Gastroesophageal sphincter (tissue), 4 donors: ENCODE results near the gene WNT1. TPM values are rescaled to one million over a fixed set of nuclear protein-coding genes. Genes with fewer than 3 reads are reported as not detected.
A peak's percentile ranks its signal among the peaks of the same experiment; 100 is the strongest.

Experiments used
- ATAC-seq: fragments of 150-250 bp; one replicate; pipeline ENCODE4 v1.9.1; 2016; ENCODE audit warnings: mild to moderate bottlenecking, moderate library complexity
- H3K27ac ChIP-seq, 4 donors: fragments of 200-600 bp; sonication (generic) in 3 of 4; 1 replicate in 3 of 4; 2 replicates in 1 of 4; pipeline ENCODE4 v1.5.1; 2016 to 2019
- H3K27me3 ChIP-seq: fragments of 200-600 bp; sonication (generic); one replicate; pipeline ENCODE4 v1.5.1; 2019
- H3K36me3 ChIP-seq, 2 donors: fragments of 200-600 bp; sonication (generic); one replicate each; pipeline ENCODE4 v1.5.1; 2019; ENCODE audit warnings: control low read depth in 1 of 2
- H3K4me1 ChIP-seq, 3 donors: fragments of 200-600 bp; sonication (generic); 1 replicate in 2 of 3; 2 replicates in 1 of 3; pipeline ENCODE4 v1.5.1; 2016 to 2019; ENCODE audit warnings: control low read depth in 2 of 3
- H3K4me3 ChIP-seq, 2 donors: fragments of 200-600 bp; sonication (generic); one replicate each; pipeline ENCODE4 v1.5.1; 2019; ENCODE audit warnings: mild to moderate bottlenecking in 1 of 2, moderate library complexity in 1 of 2
- H3K9me3 ChIP-seq, 3 donors: fragments of 200-600 bp; sonication (generic); one replicate each; pipeline ENCODE4 v1.5.1; 2017 to 2019; ENCODE audit warnings: control low read depth in 2 of 3
- CTCF ChIP-seq, 4 experiments: fragments of 200-600 bp in 2 of 4; fragments of 450-650 bp in 2 of 4; sonication (generic) in 1 of 4; IDR thresholded peaks; one replicate each; pipeline ENCODE4 v1.5.1; 2017 to 2019; ENCODE audit warnings: antibody characterized with exemption in 4 of 4, mild to moderate bottlenecking in 2 of 4, moderate library complexity in 2 of 4
- EP300 ChIP-seq: sonication (generic); formaldehyde crosslinking; IDR thresholded peaks from one replicate; pipeline ENCODE4 v1.6.1; 2017; ENCODE audit warnings: antibody characterized with exemption, mild to moderate bottlenecking
- POLR2A ChIP-seq, 2 donors: fragments of 450-650 bp; IDR thresholded peaks; one replicate each; pipeline ENCODE4 v1.6.1; 2017; ENCODE audit warnings: antibody characterized with exemption in 2 of 2, mild to moderate bottlenecking in 2 of 2, moderate library complexity in 1 of 2
- POLR2AphosphoS5 ChIP-seq: sonication (generic); formaldehyde crosslinking; IDR thresholded peaks from one replicate; pipeline ENCODE4 v1.6.1; 2017; ENCODE audit warnings: antibody characterized with exemption
- WGBS, 2 donors: methylation state at CpG; one replicate each; pipeline ENCODE4 v1.1.5; 2018; ENCODE audit warnings: low coverage in 1 of 2; 5-methylcytosine and 5-hydroxymethylcytosine counted together
- total RNA-seq, 4 donors: library from RNA; depleted of rRNA; stranded (reverse); fragments of >200 nt; gene quantifications; one replicate each; pipeline ENCODE4 v1.1.0, GENCODE V29; 2016

WNT1 gene
- total RNA-seq, 4 donors from 2014 or later, result not detected

GRCh38 chr12:48996794-48997718 is 18.9 kb downstream of the WNT1 start:
- no peak for TF ChIP-seq POLR2A (IDR thresholded peaks at IDR 0.05)
- TF ChIP-seq CTCF (IDR thresholded peaks at IDR 0.05), result peak in 3 of 4 experiments; percentile 56 to 81 (median 70)
- peak overlapping the region in 1 of 2 donors; percentile 53 for H3K4me3 ChIP-seq
- peaks cover 98% of the 10 kb centered on the region for H3K27me3 ChIP-seq
- H3K9me3 ChIP-seq, result no peaks in the 10 kb centered on the region
- peak; percentile 75 for ATAC-seq
- H3K27ac ChIP-seq, result peak overlapping the region in 1 of 4 donors; percentile 54
- peaks cover 5 to 51% (median 38%) of the 10 kb centered on the region in 3 donors for H3K4me1 ChIP-seq
- WGBS, 2 donors, result 14 to 28% methylated on average over 5 to 9 of the region's 71 CpGs
- peaks cover 0 to 20% of the 10 kb centered on the region in 2 donors for H3K36me3 ChIP-seq

- H3K27ac ChIP-seq, result no peak overlapping the region
- H3K36me3 ChIP-seq, result peaks cover 0 to 29% of the 10 kb centered on the region in 2 donors
- TF ChIP-seq CTCF (IDR thresholded peaks at IDR 0.05), result no peak
- no peak for TF ChIP-seq POLR2A (IDR thresholded peaks at IDR 0.05)
- TF ChIP-seq POLR2AphosphoS5, result no peak
- no peak for TF ChIP-seq EP300
- H3K9me3 ChIP-seq, result no peaks in the 10 kb centered on the region
- 0% methylated on average over 2 of the region's 57 CpGs; no CpG with 5 or more reads in 1 of the 2 donors for WGBS, 2 donors
- ATAC-seq, result no peak
- H3K4me1 ChIP-seq, result peaks cover 5 to 51% (median 38%) of the 10 kb centered on the region in 3 donors
- peak overlapping the region; percentile 8 to 53 for H3K4me3 ChIP-seq
- H3K27me3 ChIP-seq, result peaks cover 98% of the 10 kb centered on the region
Observed at GRCh38 chr12:48997719-48998496, 19.8 kb downstream of the WNT1 start.

GRCh38 chr12:48998497-48999353 is 20.6 kb downstream of the WNT1 start:
- no peak for ATAC-seq
- TF ChIP-seq CTCF (IDR thresholded peaks at IDR 0.05) (no peak), EP300 (no peak), POLR2A (IDR thresholded peaks at IDR 0.05) (no peak), POLR2AphosphoS5 (no peak)
- H3K4me1 ChIP-seq, result peaks cover 5 to 51% (median 38%) of the 10 kb centered on the region in 3 donors
- 0 to 1% methylated on average over 1 to 21 of the region's 48 CpGs for whole genome bisulfite sequencing, 2 donors
- H3K27me3 ChIP-seq, result peaks cover 98% of the 10 kb centered on the region
- no peak overlapping the region for H3K27ac ChIP-seq
- H3K4me3 ChIP-seq, result peak overlapping the region; percentile 8 to 53
- H3K9me3 ChIP-seq, result no peaks in the 10 kb centered on the region
- peaks cover 0 to 37% of the 10 kb centered on the region in 2 donors for H3K36me3 ChIP-seq

GRCh38 chr12:48999371-49000131 is 21.4 kb downstream of the WNT1 start, which contains the start of gene DDN:
Gene DDN (minus strand): TSS chr12:48999375. CDS start chr12:48999287, 88 bp downstream.
- Histone ChIP-seq H3K4me3 (peak within 1 kb of the TSS; percentile 8 to 53), H3K36me3 (peaks cover 0 to 45% of the 10 kb centered on the region in 2 donors), H3K27me3 (peaks cover 98% of the 10 kb centered on the region), H3K9me3 (no peaks in the 10 kb centered on the region), H3K27ac (no peak within 1 kb of the TSS), H3K4me1 (peaks cover 5 to 49% (median 38%) of the 10 kb centered on the region in 3 donors)
- no peak for TF ChIP-seq EP300
- no peak for TF ChIP-seq POLR2AphosphoS5
- TF ChIP-seq CTCF (IDR thresholded peaks at IDR 0.05), result no peak
- ATAC-seq, result no peak
- WGBS, 2 donors, result 0% methylated on average over 3 of the region's 30 CpGs; no CpG with 5 or more reads in 1 of the 2 donors
